ENCODE measurements around the gene MASP1.

Gene MASP1

GRCh38 chr3:187196573-187197334 lies 94.8 kb downstream of the MASP1 start:
- no peak for FAIRE-seq
- DNase-seq (ENCODE audit: insufficient read length, low spot score): no peak

DNA sequence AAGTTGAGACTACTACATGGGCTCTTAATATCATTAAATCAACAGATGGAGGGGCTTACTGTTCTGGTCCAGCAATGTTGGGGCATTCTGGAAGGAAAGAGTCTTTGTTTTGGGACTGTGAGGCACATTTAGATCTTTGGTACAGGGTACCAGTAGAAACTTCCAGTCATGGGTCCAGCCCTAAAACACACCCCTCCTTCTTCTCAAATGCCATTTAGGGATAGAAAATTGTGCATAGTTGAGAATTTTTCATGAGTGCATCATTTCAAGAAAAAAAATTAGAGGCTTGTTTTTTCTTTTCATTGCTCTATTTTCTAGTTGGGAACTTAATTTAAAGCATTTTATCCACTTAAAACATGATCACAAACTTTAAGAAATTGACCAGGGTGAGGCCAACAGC lies 98.4 kb downstream of the MASP1 start:
- FAIRE-seq (no peak), DNase-seq (ENCODE audit: insufficient read length, low spot score) (no peak)

DNA sequence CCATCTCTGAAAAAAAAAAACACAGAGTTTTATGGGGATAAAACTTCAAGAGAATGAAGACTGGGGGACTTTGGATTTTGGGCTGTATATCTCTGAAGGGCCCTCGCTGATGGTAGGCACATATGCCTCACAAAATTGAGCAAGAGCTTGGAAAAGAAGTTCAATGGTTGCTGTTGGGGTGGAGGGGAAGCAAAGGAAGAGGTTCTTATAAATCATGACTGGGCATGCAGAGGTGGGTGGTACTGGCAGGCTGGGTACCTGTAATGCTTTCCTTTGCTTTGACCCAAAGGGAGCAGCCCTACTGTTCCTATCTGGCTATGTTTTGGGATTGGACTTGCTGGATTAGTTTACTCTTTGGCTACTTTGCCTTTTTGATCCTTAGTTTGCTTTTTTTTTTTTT lies 100.3 kb downstream of the MASP1 start:
- DNase-seq (ENCODE audit: insufficient read length, low spot score) (no peak), FAIRE-seq (no peak)

GRCh38 chr3:187188931-187189330 lies 102.6 kb downstream of the MASP1 start:
- FAIRE-seq: no peak
- no peak for DNase-seq (ENCODE audit: insufficient read length, low spot score)

- no peak for DNase-seq (ENCODE audit: insufficient read length, low spot score)
- no peak for FAIRE-seq
Observed at GRCh38 chr3:187186801-187187421, 104.6 kb downstream of the MASP1 start.

GRCh38 chr3:187186375-187186774 lies 105.2 kb downstream of the MASP1 start:
- FAIRE-seq (no peak), DNase-seq (ENCODE audit: insufficient read length, low spot score) (no peak)

DNA sequence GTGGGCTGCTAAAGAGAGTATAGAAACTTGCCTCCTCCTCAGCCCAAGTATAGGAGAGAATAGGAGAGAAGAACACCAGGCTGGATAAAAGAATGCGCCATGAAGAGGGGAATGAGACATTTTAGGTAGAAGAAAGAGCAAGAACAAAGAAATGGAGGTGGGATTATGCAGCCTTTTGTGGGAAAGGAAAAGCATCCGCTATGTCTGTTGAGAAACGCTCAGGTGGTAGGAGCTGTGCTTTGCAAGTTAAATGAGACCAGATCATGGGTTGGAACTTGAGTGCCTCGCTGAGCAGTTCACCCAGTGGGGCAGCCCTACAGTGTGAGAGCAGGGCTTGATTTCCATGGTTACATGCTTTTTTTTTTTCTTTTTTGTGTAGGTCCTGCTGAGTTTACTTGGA lies 105.8 kb downstream of the MASP1 start:
- DNase-seq (ENCODE audit: insufficient read length, low spot score): no peak
- FAIRE-seq: no peak

Data from GM19239 (cell line).